Myocyte (in vitro differentiated cells): ENCODE results near the gene TSSK3. TPM values are rescaled to one million over a fixed set of nuclear protein-coding genes. Genes with fewer than 3 reads are reported as not detected.
A peak's percentile ranks its signal among the peaks of the same experiment; 100 is the strongest.

Source experiments
- DNase-seq: peaks from one replicate; pipeline ENCODE4 v3.0.0-alpha.2; 2012; ENCODE audit warnings: low read depth
- polyA plus RNA-seq: library from polyadenylated mRNA; unstranded; fragments of >200 nt; gene quantifications from one replicate; pipeline ENCODE4 v1.2.1, GENCODE V29; 2012; ENCODE audit warnings: missing spikeins
- total RNA-seq: library from RNA; depleted of rRNA; stranded (reverse); fragments of >200 nt; gene quantifications from 2 replicates; pipeline ENCODE4 v1.2.3, GENCODE V29; 2014

The TSSK3 gene
- total RNA-seq: 0.88 and 1.0 TPM in 2 replicates
- polyA plus RNA-seq: 3.1 TPM

- DNase-seq: no peak
Observed at GRCh38 chr1:32362474-32363313, at the start of gene TSSK3, which contains the start of gene FAM229A. Gene TSSK3 (plus strand): TSS chr1:32362539. CDS start chr1:32362702, 163 bp downstream. Gene FAM229A (minus strand): TSS chr1:32362485. CDS start chr1:32362091, 394 bp downstream.

GRCh38 chr1:32316903-32317277 is 45.4 kb upstream of the TSSK3 start:
- no peak for DNase-seq

- DNase-seq: no peak
Observed at GRCh38 chr1:32318127-32318869, 44.0 kb upstream of the TSSK3 start.

- no peak for DNase-seq
Observed at GRCh38 chr1:32321712-32322291, 40.5 kb upstream of the TSSK3 start.

GRCh38 chr1:32327204-32327603 is 35.1 kb upstream of the TSSK3 start:
- no peak for DNase-seq

- DNase-seq: no peak
Observed at GRCh38 chr1:32329931-32330466, 32.3 kb upstream of the TSSK3 start.

- DNase-seq: no peak
Observed at GRCh38 chr1:32330558-32331151, 31.7 kb upstream of the TSSK3 start.

GRCh38 chr1:32331549-32331948 is 30.8 kb upstream of the TSSK3 start:
- DNase-seq: no peak

GRCh38 chr1:32332290-32333079 is 29.9 kb upstream of the TSSK3 start:
- DNase-seq: no peak

GRCh38 chr1:32333251-32333963 is 28.9 kb upstream of the TSSK3 start:
- no peak for DNase-seq

- no peak for DNase-seq
Observed at GRCh38 chr1:32334274-32334861, 28.0 kb upstream of the TSSK3 start.

- peak; percentile 57 for DNase-seq
Observed at GRCh38 chr1:32334864-32335534, 27.3 kb upstream of the TSSK3 start.

- DNase-seq: no peak
Observed at GRCh38 chr1:32335535-32335789, 26.9 kb upstream of the TSSK3 start.

- peak; percentile 74 for DNase-seq
Observed at GRCh38 chr1:32335790-32336590, 26.3 kb upstream of the TSSK3 start, which contains the start of gene MARCKSL1. Gene MARCKSL1 (minus strand): TSS chr1:32336233. CDS start chr1:32336033, 200 bp downstream.

GRCh38 chr1:32336591-32336932 is 25.8 kb upstream of the TSSK3 start:
- no peak for DNase-seq

GRCh38 chr1:32336963-32337675 is 25.2 kb upstream of the TSSK3 start:
- DNase-seq: peak; percentile 28

- peak; percentile 73 for DNase-seq
Observed at GRCh38 chr1:32337855-32338636, 24.3 kb upstream of the TSSK3 start.
